Stimulated activated CD4-positive, alpha-beta T cell treated with anti-CD3 and anti-CD28 coated beads, Interleukin-12 subunit alpha, Interleukin-12 subunit beta, amount 100 ng/mL, for 48 hours (primary cell): Measurements from ENCODE around the gene GRK3.
"Not testable (repeated sequence)": the region's sequence is repeated elsewhere in the genome, so short reads cannot be mapped to it uniquely, and the experiment has no call there.

ENCODE experiments used
- DNase-seq, 3 donors: peaks; one replicate each; pipeline ENCODE4 v3.0.0-alpha.2; 2020; ENCODE audit warnings: low read depth in 2 of 3, low spot score in 1 of 3

GRK3 gene

DNA sequence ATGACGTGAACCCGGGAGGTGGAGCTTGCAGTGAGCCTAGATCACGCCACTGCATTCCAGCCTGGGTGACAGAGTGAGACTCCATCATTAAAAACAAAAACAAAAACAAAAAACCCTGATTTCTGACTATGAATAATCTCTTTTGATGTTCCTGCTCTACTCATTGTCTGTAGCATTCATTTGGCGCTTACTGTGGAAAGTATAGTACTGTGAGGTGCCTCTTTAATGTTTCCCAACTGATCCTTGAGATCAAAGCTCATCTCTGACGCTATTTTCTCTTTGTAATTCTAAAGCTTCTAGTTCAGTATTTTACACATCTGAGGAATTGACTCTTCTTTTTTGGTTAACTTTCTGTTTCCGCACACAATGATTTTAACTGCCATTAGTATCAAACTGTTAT is 60.0 kb downstream of the GRK3 start:
- DNase-seq = no peak

- not testable (repeated sequence) for DNase-seq
These were observed 61.5 kb downstream of the GRK3 start for GRCh38 chr22:25625747-25626623.

DNA sequence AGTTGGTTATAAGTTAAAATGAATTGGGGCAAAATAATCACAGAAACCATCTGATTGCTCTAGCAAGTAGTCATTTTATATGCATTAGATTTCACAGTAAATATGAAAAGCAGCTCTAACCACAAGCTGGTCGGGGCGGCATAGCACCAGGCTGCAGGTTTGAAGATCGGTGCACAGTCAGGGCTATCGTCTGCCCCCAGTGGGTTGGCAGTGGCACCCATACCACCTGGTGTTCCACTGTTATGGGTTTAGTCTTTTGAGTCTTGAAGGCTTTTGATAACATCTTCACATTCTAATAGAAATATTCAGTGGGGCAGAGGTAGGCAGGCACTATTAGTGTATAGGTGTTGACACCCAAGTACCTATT is 62.1 kb downstream of the GRK3 start:
- no peak for DNase-seq

- DNase-seq = no peak
These were observed 62.9 kb downstream of the GRK3 start for GRCh38 chr22:25627271-25627852.

DNA sequence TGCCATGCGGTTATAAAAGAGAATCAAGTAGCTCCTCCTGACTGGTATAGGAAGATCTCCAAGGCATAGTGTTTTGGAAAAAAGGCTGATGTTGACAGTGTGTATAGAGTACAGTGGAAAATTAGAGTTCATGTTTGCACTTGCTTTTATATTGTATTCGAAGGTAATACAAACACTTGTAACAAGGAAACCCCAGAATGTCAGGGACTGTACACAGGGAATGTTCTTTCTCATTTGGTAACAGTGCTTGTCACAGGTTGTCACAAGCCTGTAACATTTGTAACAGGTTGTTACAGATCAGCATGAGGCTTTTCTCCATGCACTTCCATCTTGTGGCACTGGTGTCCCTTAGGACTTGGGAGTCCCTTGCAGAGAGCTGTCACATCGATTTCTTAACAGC is 64.0 kb downstream of the GRK3 start:
- no peak for DNase-seq

DNA sequence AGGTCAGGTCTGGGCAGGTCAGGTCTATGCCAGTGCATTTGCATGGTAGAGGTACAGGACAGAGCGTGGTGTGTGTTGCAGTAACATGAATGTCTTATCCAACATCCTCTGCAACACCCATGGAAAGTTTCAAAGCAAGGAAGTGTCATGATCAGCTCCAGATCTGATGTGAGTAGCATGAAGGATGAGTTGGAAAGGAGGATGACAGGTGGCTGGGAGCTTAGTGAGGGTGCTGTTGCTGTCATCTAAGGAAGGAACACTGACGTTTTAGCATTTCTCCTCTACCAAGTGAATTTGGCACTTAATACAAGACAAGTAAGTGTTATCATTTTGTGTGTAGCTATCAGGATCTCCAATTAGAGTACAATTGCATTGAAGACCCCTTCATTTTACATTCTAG is 65.1 kb downstream of the GRK3 start:
- DNase-seq = no peak

- no peak for DNase-seq
These were observed 66.0 kb downstream of the GRK3 start for GRCh38 chr22:25630447-25630846.

DNA sequence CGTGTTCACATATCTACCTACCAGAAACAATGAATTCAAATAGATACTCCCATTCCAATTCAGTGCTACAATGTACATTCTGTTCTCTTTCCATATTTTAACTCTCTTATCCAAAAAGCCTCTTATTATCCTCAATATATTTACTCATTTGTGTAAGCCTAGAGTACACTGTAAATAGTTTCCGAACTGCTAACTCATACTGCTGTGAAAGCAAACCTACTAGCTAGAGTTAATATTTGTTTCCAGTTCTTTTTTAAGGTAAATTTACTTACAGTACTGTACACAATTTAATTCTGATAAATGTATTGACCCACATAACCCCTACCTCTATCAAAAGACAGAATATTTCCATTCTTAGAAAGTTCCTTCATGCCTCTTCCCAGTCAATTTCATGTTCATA is 71.8 kb downstream of the GRK3 start:
- DNase-seq = no peak

DNA sequence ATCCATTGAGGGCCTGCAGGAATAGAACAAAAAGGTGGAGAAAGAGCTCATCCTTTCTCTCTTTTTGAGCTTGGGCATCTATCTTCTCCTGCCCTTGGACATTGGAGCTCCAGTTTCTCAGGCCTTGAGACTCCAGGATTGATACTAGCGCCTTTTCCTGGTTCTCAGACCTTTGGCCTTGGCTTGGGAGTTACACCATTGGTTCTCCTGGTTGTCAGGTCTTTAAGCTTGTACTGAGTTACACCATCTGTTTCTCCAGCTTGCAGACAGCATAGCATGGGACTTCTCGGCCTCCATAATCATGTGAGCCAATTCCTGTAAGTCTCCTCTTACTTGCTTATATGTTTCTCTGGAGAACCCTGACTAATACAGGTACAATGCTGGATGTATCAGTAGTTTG is 72.6 kb downstream of the GRK3 start:
- DNase-seq = no peak

DNA sequence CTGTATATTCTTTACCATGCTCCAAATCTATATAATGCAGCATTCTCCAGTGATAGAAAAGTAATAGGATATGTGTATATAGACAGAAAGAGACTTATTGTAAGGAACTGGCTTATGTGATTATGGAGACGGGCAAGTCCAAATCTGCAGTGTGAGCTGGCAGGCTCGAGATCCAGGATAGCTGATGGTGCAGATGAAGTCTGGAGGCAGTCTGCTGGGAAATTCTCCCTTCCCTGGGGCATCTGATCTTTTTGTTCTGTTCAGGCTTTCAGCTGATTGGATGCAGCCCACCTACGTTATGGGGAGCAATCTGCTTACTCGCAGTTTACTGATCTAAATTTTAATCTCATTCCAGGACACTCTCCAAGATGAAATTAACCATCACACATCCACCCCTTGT is 73.2 kb downstream of the GRK3 start:
- no peak for DNase-seq

DNA sequence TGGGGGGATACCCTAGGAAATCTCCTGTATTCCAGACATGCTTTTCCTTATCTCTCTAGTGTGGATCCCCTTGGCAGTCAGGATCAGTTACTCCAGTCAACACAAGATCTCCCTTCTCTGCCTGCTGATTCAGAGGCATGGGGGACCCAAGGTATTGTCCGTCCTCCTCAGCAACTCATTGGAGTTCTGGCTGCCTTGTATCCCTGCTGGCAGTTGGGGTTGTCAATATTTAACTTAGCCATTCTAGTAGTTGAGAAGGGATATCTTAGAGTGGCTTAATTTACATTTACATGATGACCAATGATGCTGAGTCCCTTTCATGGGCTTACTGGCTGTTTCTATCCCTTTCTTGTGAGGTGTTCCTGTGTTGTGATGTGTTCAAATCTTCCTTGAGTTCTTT is 74.2 kb downstream of the GRK3 start:
- DNase-seq = no peak

DNA sequence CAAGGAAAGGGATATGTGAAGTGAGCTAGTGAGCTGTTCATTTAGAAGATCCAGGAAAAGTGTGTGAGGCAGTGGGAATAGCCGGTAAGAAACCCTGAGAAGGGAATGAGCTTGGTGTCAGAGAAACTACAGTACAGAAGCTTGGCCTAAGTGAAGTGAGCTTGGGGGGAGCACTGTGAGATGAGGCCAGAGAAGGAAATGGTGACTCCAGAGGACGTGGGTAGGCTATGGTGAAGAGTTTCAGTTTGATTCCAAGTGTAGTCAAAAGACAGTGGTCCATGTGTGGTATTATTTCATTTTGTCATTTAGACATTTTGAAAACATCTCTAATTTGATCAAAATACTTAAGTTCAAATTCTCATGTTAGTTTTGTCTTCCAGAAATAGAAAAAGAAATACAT is 77.2 kb downstream of the GRK3 start:
- DNase-seq = no peak

- DNase-seq = no peak
These were observed 78.9 kb downstream of the GRK3 start for GRCh38 chr22:25643232-25644000.

DNA sequence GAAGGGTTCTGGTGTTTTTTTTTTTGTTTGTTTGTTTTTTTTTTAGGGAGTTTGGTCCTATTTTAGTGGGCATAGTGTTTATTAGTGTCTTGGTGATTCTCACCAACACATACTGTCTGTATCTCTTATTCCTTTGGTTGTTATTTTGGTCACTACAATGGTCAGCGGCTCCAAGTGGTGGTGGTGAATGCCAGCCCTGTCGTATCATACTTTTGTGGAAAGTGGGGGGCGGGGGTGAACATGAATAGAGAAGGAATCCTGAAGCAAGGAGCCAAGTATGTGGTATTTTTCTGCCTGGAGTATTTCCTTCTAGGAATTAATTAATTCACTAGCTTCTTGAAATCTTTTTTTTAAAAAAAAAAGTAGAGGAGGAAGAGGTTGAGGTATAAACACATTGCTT is 79.6 kb downstream of the GRK3 start:
- no peak for DNase-seq

DNA sequence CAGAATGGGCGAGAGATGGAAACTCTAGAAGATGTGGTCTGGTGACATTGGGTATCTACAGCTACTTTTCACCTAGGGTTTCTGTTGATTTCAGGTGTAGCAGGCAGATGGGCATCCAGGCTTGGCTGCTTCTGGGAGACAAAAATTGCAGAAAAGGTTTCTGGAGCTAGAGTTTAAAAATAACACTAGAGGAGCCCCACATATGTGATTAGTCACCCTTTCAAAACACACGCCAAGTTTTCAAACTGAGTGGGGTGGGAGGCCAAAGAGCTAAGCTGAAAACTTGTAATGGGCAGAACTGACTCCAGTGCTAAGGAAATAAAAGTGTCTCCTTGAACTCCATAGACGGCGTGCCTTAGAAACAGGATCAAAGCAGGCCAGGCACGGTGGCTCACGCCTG is 80.8 kb downstream of the GRK3 start:
- DNase-seq = no peak

DNA sequence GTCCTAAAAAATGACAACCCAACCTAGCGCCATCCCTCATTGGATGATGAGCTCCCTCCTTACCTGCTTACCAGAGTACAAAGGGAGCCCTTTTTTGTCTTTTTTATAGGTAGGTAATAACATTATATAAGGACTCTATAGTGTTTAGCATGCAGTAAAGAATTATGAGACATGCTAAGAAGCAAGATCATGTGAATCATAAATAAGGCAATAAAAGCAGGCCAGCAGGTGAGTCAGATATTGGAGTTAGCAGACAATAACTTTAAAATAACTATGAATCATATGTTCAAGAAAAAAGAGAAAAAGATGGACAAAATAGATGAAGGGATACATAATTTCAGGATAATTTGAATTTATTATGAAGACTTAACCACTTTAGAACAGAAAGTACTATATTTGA is 81.5 kb downstream of the GRK3 start:
- DNase-seq = no peak

GRCh38 chr22:25650833-25651232 is 86.4 kb downstream of the GRK3 start:
- no peak for DNase-seq

GRCh38 chr22:25651332-25652085 is 87.0 kb downstream of the GRK3 start:
- no peak for DNase-seq

DNA sequence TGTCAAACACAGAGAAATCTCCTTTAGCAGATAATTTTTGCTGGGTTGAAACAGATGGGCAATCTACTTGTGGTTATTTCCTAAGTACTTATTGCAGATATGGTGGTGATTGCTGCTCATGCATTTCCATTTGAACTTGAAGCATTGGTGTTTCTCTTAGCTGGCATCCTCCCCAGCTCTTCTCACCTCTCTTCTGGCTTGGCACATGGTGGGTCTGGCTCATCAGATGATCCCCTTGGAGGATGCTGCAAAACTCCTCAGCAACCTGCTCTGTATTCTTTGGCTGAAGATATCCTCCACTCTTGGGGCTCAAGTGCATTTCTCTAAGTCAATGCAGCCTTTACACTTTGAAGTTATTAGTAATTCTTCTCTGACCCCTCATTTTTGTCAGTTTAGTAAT is 90.2 kb downstream of the GRK3 start:
- no peak for DNase-seq

DNA sequence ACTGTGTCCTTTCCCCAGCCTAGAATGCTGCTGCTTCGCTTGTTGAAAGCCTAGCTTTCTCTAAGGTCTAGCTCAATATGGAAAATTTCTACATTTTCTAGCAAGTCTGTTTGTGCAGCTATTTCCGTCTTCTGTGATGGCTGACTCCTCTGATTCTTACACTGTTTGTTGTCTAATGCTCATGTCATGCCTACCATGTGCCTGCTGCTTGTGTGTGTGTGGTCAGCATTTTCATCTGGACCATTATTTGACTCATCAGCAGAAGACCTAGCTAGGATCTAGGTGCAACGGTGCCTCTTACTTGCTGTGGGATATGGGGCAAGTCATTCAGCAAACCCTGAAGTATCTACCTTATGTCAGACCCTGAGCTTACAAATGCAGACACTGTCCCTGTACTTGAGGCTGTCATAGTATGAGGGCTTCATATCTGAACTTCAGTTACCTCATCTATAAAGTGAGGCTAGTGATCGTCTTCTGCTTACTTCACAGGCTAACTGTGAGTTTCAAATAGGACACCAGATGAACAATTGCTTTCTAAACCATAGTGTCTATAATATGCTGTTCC is 91.0 kb downstream of the GRK3 start:
- DNase-seq = no peak

- no peak for DNase-seq
These were observed 92.2 kb downstream of the GRK3 start for GRCh38 chr22:25656724-25657123.
